ENCODE data around the gene SRP54.

GRCh38 chr14:34946699-34947098 lies 36.1 kb upstream of the SRP54 start:
- TF ChIP-seq POLR2A (IDR thresholded peaks at IDR 0.05; ENCODE audit: low read depth) (no peak), CTCF (IDR thresholded peaks at IDR 0.05) (no peak), POLR2AphosphoS5 (IDR thresholded peaks at IDR 0.05) (no peak)

Data from esophagus muscularis mucosa (tissue), 3 donors.